Astrocyte (in vitro differentiated cells and primary cell): Measurements from ENCODE around the gene ISLR2. TPM values are rescaled to one million over a fixed set of nuclear protein-coding genes. Genes with fewer than 3 reads are reported as not detected.

ENCODE experiments used
- DNase-seq: peaks from one replicate; pipeline ENCODE4 v3.0.0-alpha.2; 2010; ENCODE audit warnings: low read depth
- FAIRE-seq: peaks from 2 replicates; lab custom pipeline; 2011; peaks lifted over from hg19 to GRCh38; lab: Jason Lieb, UNC
- H2AFZ ChIP-seq: 2 replicates; pipeline ENCODE4 v1.6.0; 2012; ENCODE audit warnings: low read depth, low read length, inconsistent platforms
- H3K27ac ChIP-seq: 2 replicates; pipeline ENCODE4 v1.5.1; 2011; ENCODE audit warnings: low read depth, low read length, inconsistent platforms
- H3K27me3 ChIP-seq: 2 replicates; pipeline ENCODE4 v1.6.0; 2011; ENCODE audit warnings: low read length, inconsistent platforms; ENCODE audit not compliant: insufficient read depth
- H3K36me3 ChIP-seq: 2 replicates; pipeline ENCODE4 v1.5.1; 2011; ENCODE audit warnings: low read length, inconsistent platforms; ENCODE audit not compliant: insufficient read depth
- H3K4me1 ChIP-seq: 2 replicates; pipeline ENCODE4 v1.5.1; 2011; ENCODE audit warnings: low read length, inconsistent platforms; ENCODE audit not compliant: insufficient read depth
- H3K4me2 ChIP-seq: 2 replicates; pipeline ENCODE4 v1.6.0; 2012; ENCODE audit warnings: low read length, inconsistent platforms
- H3K4me3 ChIP-seq: 2 replicates; pipeline ENCODE4 v1.5.1; 2011; ENCODE audit warnings: low read depth, mild to moderate bottlenecking, low read length, inconsistent platforms; ENCODE audit not compliant: insufficient read depth
- H3K79me2 ChIP-seq: 2 replicates; pipeline ENCODE4 v1.6.0; 2012; ENCODE audit warnings: mild to moderate bottlenecking, low read length, inconsistent platforms; ENCODE audit not compliant: insufficient read depth
- H3K9ac ChIP-seq: 2 replicates; pipeline ENCODE4 v1.6.0; 2012; ENCODE audit warnings: mild to moderate bottlenecking, low read length, inconsistent platforms
- H3K9me3 ChIP-seq: 2 replicates; pipeline ENCODE4 v1.5.1; 2012; ENCODE audit warnings: low read depth, mild to moderate bottlenecking, low read length, inconsistent platforms; ENCODE audit not compliant: insufficient read depth
- H4K20me1 ChIP-seq: 2 replicates; pipeline ENCODE4 v1.6.0; 2012; ENCODE audit warnings: low read length, inconsistent platforms; ENCODE audit not compliant: insufficient read depth
- H3K27ac Mint-ChIP-seq: one replicate; pipeline ENCODE4 v1.8.0; 2021; ENCODE audit warnings: mild to moderate bottlenecking, mixed read lengths; ENCODE audit not compliant: unreplicated experiment
- H3K27me3 Mint-ChIP-seq: one replicate; pipeline ENCODE4 v1.8.0; 2021; ENCODE audit warnings: low read depth, mixed read lengths; ENCODE audit not compliant: unreplicated experiment
- H3K36me3 Mint-ChIP-seq: one replicate; pipeline ENCODE4 v1.8.0; 2021; ENCODE audit warnings: low read depth, mixed read lengths; ENCODE audit not compliant: unreplicated experiment
- H3K4me1 Mint-ChIP-seq: one replicate; pipeline ENCODE4 v1.8.0; 2021; ENCODE audit warnings: low read depth, mixed read lengths; ENCODE audit not compliant: unreplicated experiment
- H3K4me3 Mint-ChIP-seq: one replicate; pipeline ENCODE4 v1.8.0; 2021; ENCODE audit warnings: mild to moderate bottlenecking, moderate library complexity, mixed read lengths; ENCODE audit not compliant: unreplicated experiment
- H3K9me3 Mint-ChIP-seq: one replicate; pipeline ENCODE4 v1.8.0; 2021; ENCODE audit warnings: mild to moderate bottlenecking, mixed read lengths; ENCODE audit not compliant: unreplicated experiment
- CTCF ChIP-seq: IDR thresholded peaks from 2 replicates; pipeline ENCODE4 v1.5.1; 2011; ENCODE audit warnings: low read depth, mild to moderate bottlenecking, inconsistent platforms, low read length, moderate library complexity; ENCODE audit not compliant: insufficient read depth
- EZH2 ChIP-seq: IDR thresholded peaks from 2 replicates; pipeline ENCODE4 v1.6.1; 2012; ENCODE audit warnings: mild to moderate bottlenecking, low read length, inconsistent platforms; ENCODE audit not compliant: insufficient read depth
- total RNA-seq: library from RNA; stranded (reverse); gene quantifications from 2 replicates; pipeline ENCODE4 v1.2.1, GENCODE V29; 2021

ISLR2 gene
- total RNA-seq, 1 donor from 2014 or later: 0.14 TPM

GRCh38 chr15:74141591-74141990, 11.2 kb downstream of the ISLR2 start:
- Histone ChIP-seq H3K9ac (no peak overlapping the region), H2AFZ (no peak overlapping the region), H3K4me3 (no peak overlapping the region), H4K20me1 (no peaks in the 10 kb centered on the region), H3K4me1 (peaks cover 7% of the 10 kb centered on the region), H3K36me3 (no peaks in the 10 kb centered on the region), H3K27ac (no peak overlapping the region), H3K79me2 (no peaks in the 10 kb centered on the region), H3K9me3 (no peaks in the 10 kb centered on the region), H3K27me3 (peaks cover 2% of the 10 kb centered on the region), H3K4me2 (no peak overlapping the region)
- H3K36me3 Mint-ChIP-seq: no peaks in the 10 kb centered on the region
- H3K4me3 Mint-ChIP-seq: no peak overlapping the region
- peaks cover 3% of the 10 kb centered on the region for H3K9me3 Mint-ChIP-seq
- no peak for FAIRE-seq
- no peak overlapping the region for H3K27ac Mint-ChIP-seq
- H3K27me3 Mint-ChIP-seq: peaks cover 27% of the 10 kb centered on the region
- DNase-seq: no peak
- peaks cover 7% of the 10 kb centered on the region for H3K4me1 Mint-ChIP-seq
- TF ChIP-seq EZH2 (no peak), CTCF (no peak)

- Histone ChIP-seq H3K36me3 (no peaks in the 10 kb centered on the region), H3K9me3 (no peaks in the 10 kb centered on the region), H3K27me3 (peaks cover 7% of the 10 kb centered on the region), H3K27ac (no peak overlapping the region), H3K4me2 (no peak overlapping the region), H4K20me1 (no peaks in the 10 kb centered on the region), H3K4me1 (no peaks in the 10 kb centered on the region), H3K79me2 (no peaks in the 10 kb centered on the region), H3K4me3 (no peak overlapping the region), H3K9ac (no peak overlapping the region), H2AFZ (no peak overlapping the region)
- Mint-ChIP-seq H3K9me3 (peaks cover 3% of the 10 kb centered on the region), H3K4me1 (peaks cover 7% of the 10 kb centered on the region), H3K27me3 (peaks cover 13% of the 10 kb centered on the region), H3K4me3 (no peak overlapping the region), H3K36me3 (no peaks in the 10 kb centered on the region), H3K27ac (peak overlapping the region; percentile 12)
- FAIRE-seq (no peak), DNase-seq (no peak)
- TF ChIP-seq EZH2 (no peak), CTCF (no peak)
These were observed 13.9 kb downstream of the ISLR2 start for GRCh38 chr15:74144153-74144775.

GRCh38 chr15:74146277-74146800, 16.0 kb downstream of the ISLR2 start:
- Histone ChIP-seq H4K20me1 (no peaks in the 10 kb centered on the region), H3K36me3 (no peaks in the 10 kb centered on the region), H3K27ac (no peak overlapping the region), H3K27me3 (peaks cover 7% of the 10 kb centered on the region), H3K4me2 (no peak overlapping the region), H3K9ac (no peak overlapping the region), H2AFZ (no peak overlapping the region), H3K4me1 (no peaks in the 10 kb centered on the region), H3K79me2 (no peaks in the 10 kb centered on the region), H3K9me3 (no peaks in the 10 kb centered on the region), H3K4me3 (no peak overlapping the region)
- H3K4me1 Mint-ChIP-seq: peaks cover 2% of the 10 kb centered on the region
- peaks cover 3% of the 10 kb centered on the region for H3K27me3 Mint-ChIP-seq
- no peak for DNase-seq
- no peaks in the 10 kb centered on the region for H3K36me3 Mint-ChIP-seq
- peaks cover 3% of the 10 kb centered on the region for H3K9me3 Mint-ChIP-seq
- H3K4me3 Mint-ChIP-seq: no peak overlapping the region
- H3K27ac Mint-ChIP-seq: no peak overlapping the region
- no peak for FAIRE-seq
- TF ChIP-seq EZH2 (no peak), CTCF (no peak)
